Endothelial cell of umbilical vein (primary cell): ENCODE results near the gene ANKRD23. TPM values are rescaled to one million over a fixed set of nuclear protein-coding genes. Genes with fewer than 3 reads are reported as not detected.
A peak's percentile ranks its signal among the peaks of the same experiment; 100 is the strongest.

ENCODE experiments used
- BruUV-seq: library from RNA; stranded (reverse); fragments of 400-500 nt; replicated peaks from 2 replicates; lab custom pipeline; 2021; lab: Mats Ljungman, UMichigan
- CTCF ChIA-PET: fragments of 300-600, 350-600 bp; sonication (Branson Sonifier 250); formaldehyde crosslinking; loops from one replicate; lab custom pipeline; 2021; ENCODE audit warnings: antibody characterized with exemption, inconsistent platforms; lab: Charles Lee
- POLR2A ChIA-PET: fragments of 300-600, 350-600 bp; sonication (Branson Sonifier 250); formaldehyde crosslinking; loops from one replicate; lab custom pipeline; 2021; ENCODE audit warnings: antibody characterized with exemption, inconsistent platforms; lab: Charles Lee
- DNase-seq: peaks from one replicate; pipeline ENCODE4 v3.0.0-alpha.2; 2011; ENCODE audit warnings: low read depth, low spot score
- FAIRE-seq: peaks from 2 replicates; lab custom pipeline; 2011; peaks lifted over from hg19 to GRCh38; lab: Jason Lieb, UNC
- H2AFZ ChIP-seq: 2 replicates; pipeline ENCODE4 v1.6.0; 2012; ENCODE audit warnings: low read depth, low read length, control low read depth, inconsistent platforms
- H3K27ac ChIP-seq: 2 replicates; pipeline ENCODE4 v1.5.1; 2011; ENCODE audit warnings: low read depth, mild to moderate bottlenecking, control low read depth, low read length, moderate library complexity; ENCODE audit not compliant: insufficient read depth
- H3K27me3 ChIP-seq, 2 experiments: 2 replicates each; pipeline versions ENCODE4 v1.6.0 to v1.6.1; 2011; ENCODE audit warnings: low read length in 2 of 2, mixed read lengths in 1 of 2; ENCODE audit not compliant: control insufficient read depth in 2 of 2, insufficient read depth in 2 of 2
- H3K36me3 ChIP-seq, 2 experiments: 2 replicates in 1 of 2; 3 replicates in 1 of 2; pipeline ENCODE4 v1.5.1; 2011; ENCODE audit warnings: low read length in 2 of 2, mild to moderate bottlenecking in 1 of 2, moderate library complexity in 1 of 2; ENCODE audit not compliant: control insufficient read depth in 2 of 2, insufficient read depth in 2 of 2; ENCODE audit errors: extremely low read depth in 1 of 2
- H3K4me1 ChIP-seq: 3 replicates; pipeline ENCODE4 v1.5.1; 2011; ENCODE audit warnings: mild to moderate bottlenecking, low read length; ENCODE audit not compliant: control insufficient read depth, insufficient read depth; ENCODE audit errors: extremely low read depth
- H3K4me2 ChIP-seq: 2 replicates; pipeline ENCODE4 v1.6.1; 2011; ENCODE audit warnings: low read length, control low read depth, mixed read lengths; ENCODE audit not compliant: insufficient read depth
- H3K4me3 ChIP-seq, 3 experiments: fragments of 200-600 bp in 1 of 3; sonication (generic), shearing (Covaris generic) in 1 of 3; replicated peaks in 1 of 3; 2 replicates each; pipeline ENCODE4 v1.5.1; 2011 to 2016; ENCODE audit warnings: control low read depth in 3 of 3, low read length in 3 of 3, mild to moderate bottlenecking in 2 of 3, inconsistent platforms in 1 of 3, low read depth in 1 of 3, moderate library complexity in 1 of 3; ENCODE audit not compliant: insufficient read depth in 1 of 3
- H3K79me2 ChIP-seq: 2 replicates; pipeline ENCODE4 v1.6.0; 2012; ENCODE audit warnings: low read length, inconsistent platforms; ENCODE audit not compliant: control insufficient read depth, insufficient read depth
- H3K9ac ChIP-seq: replicated peaks from 2 replicates; pipeline ENCODE3; 2011; ENCODE audit warnings: low read length, control low read depth; ENCODE audit not compliant: insufficient read depth; ENCODE audit errors: extremely low read depth
- H3K9me1 ChIP-seq: replicated peaks from 3 replicates; pipeline ENCODE4 v1.6.0; 2011; ENCODE audit warnings: mild to moderate bottlenecking, low read length; ENCODE audit not compliant: control insufficient read depth, insufficient read depth; ENCODE audit errors: extremely low read depth
- H3K9me3 ChIP-seq: replicated peaks from 2 replicates; pipeline ENCODE4 v1.5.1; 2012; ENCODE audit warnings: low read length, inconsistent platforms; ENCODE audit not compliant: control insufficient read depth, insufficient read depth
- H4K20me1 ChIP-seq: replicated peaks from 2 replicates; pipeline ENCODE3; 2011; ENCODE audit warnings: mild to moderate bottlenecking, low read length; ENCODE audit not compliant: control insufficient read depth, insufficient read depth; ENCODE audit errors: extremely low read depth
- EZH2 ChIP-seq: IDR thresholded peaks from 2 replicates; pipeline ENCODE4 v1.6.1; 2012; ENCODE audit warnings: borderline replicate concordance, low read depth, mild to moderate bottlenecking, moderate library complexity, low read length, inconsistent platforms; ENCODE audit not compliant: severe bottlenecking
- FOS ChIP-seq: IDR thresholded peaks from 2 replicates; pipeline ENCODE4 v1.6.1; 2011; ENCODE audit warnings: mild to moderate bottlenecking, low read length, moderate library complexity, borderline replicate concordance; ENCODE audit not compliant: insufficient read depth
- GATA2 ChIP-seq: IDR thresholded peaks from 2 replicates; pipeline ENCODE4 v1.7.0; 2011; ENCODE audit warnings: low read depth, mild to moderate bottlenecking, moderate library complexity, mixed read lengths, low read length; ENCODE audit not compliant: insufficient read length, insufficient read depth
- JUN ChIP-seq: IDR thresholded peaks from 2 replicates; pipeline ENCODE4 v1.6.1; 2011; ENCODE audit warnings: borderline replicate concordance, low read depth; ENCODE audit not compliant: insufficient read length, insufficient read depth
- MYC ChIP-seq: IDR thresholded peaks from one replicate; pipeline ENCODE4 v1.6.1; 2011; ENCODE audit warnings: mild to moderate bottlenecking, low read depth, low read length
- POLR2A ChIP-seq: IDR thresholded peaks from 2 replicates; pipeline ENCODE4 v1.6.1; 2012; ENCODE audit warnings: low read depth, mild to moderate bottlenecking, control low read depth, low read length
- POLR2AphosphoS5 ChIP-seq: IDR thresholded peaks from 2 replicates; pipeline ENCODE4 v1.6.1; 2012; ENCODE audit warnings: low read depth, mild to moderate bottlenecking, control low read depth, low read length, moderate library complexity; ENCODE audit not compliant: insufficient read depth
- dilution Hi-C: fragments of 300-500 bp; cut with MboI; formaldehyde crosslinking; loops from one replicate; pipeline ENCODE4 v1.15.0; 2019; ENCODE audit warnings: low sequenced_read_pairs; ENCODE audit not compliant: extremely low pct_ligation_motif_present
- intact Hi-C: fragments of 100-400 bp; cut with micrococcal nuclease; formaldehyde crosslinking; loops from one replicate; pipeline ENCODE4 v1.10.0; 2022
- polyA plus RNA-seq, 4 experiments: library from polyadenylated mRNA; depleted of rRNA in 3 of 4; stranded (reverse) in 3 of 4; unstranded in 1 of 4; fragments of >200 nt; gene quantifications; 2 replicates each; pipeline versions ENCODE4 v1.2.1 to v1.2.3, GENCODE V29; 2011 to 2012; ENCODE audit warnings: missing spikeins in 1 of 4
- total RNA-seq: library from RNA; stranded (reverse); gene quantifications from 2 replicates; pipeline ENCODE4 v1.2.3, GENCODE V29; 2021
- TF ChIP-seq, protein P1 (sequence below): IDR thresholded peaks from 2 replicates; pipeline ENCODE4 v1.6.1; 2011; ENCODE audit not compliant: insufficient read depth, insufficient read length
- TF ChIP-seq, protein P2 (sequence below), 2 donors: IDR thresholded peaks; 1 replicate in 1 of 2; 2 replicates in 1 of 2; pipeline ENCODE4 v1.5.1; 2011; ENCODE audit warnings: low read length in 2 of 2, mild to moderate bottlenecking in 2 of 2, moderate library complexity in 2 of 2, control low read depth in 1 of 2, inconsistent platforms in 1 of 2, low read depth in 1 of 2; ENCODE audit not compliant: insufficient read depth in 1 of 2; ENCODE audit errors: extremely low read depth in 1 of 2

Gene ANKRD23
- total and polyA plus RNA-seq, 2 donors (not counting 3 experiments of a cell fraction or from before 2014, with no cell fraction given) = 1.7 to 3.6 TPM

DNA sequence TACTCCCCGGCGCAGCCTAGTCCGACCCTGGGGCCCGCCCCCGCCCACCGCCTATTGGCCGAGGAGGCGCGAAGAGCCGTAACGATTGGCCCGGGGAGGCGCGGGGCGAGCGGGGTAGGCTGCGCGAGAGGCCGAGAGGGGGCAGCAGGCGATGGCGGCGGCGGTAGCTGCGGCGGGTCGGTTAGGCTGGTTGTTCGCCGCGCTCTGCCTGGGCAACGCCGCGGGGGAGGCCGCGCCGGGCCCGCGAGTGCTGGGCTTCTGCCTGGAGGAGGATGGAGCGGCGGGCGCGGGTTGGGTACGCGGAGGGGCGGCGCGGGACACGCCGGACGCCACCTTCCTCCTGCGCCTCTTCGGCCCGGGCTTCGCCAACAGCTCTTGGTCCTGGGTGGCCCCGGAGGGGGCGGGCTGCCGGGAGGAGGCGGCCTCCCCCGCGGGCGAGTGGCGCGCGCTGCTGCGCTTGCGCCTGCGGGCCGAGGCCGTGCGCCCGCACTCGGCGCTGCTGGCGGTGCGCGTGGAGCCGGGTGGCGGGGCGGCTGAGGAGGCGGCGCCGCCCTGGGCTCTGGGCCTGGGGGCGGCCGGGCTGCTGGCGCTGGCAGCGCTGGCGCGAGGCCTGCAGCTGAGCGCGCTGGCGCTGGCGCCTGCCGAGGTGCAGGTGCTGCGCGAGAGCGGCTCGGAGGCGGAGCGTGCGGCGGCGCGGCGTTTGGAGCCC is 27.5 kb downstream of the ANKRD23 start, which contains the start of gene CNNM3:
TSS of gene CNNM3 (plus strand) at position 142 of the 709 bp plus-strand sequence. CDS start at position 152, 10 bp downstream.
- DNase-seq = peak; percentile 95
- Histone ChIP-seq H3K79me2 (peaks cover 10% of the 10 kb centered on the region), H3K4me3 (peak within 1 kb of the TSS; percentile 52 to 82 (median 75)), H3K36me3 (no peaks in the 10 kb centered on the region), H3K4me2 (peak within 1 kb of the TSS; percentile 94), H3K4me1 (peaks cover 13% of the 10 kb centered on the region), H4K20me1 (no peaks in the 10 kb centered on the region), H3K9ac (peak within 1 kb of the TSS; percentile 45), H3K27ac (no peak within 1 kb of the TSS), H3K27me3 (no peaks in the 10 kb centered on the region), H2AFZ (peak within 1 kb of the TSS; percentile 97), H3K9me3 (no peaks in the 10 kb centered on the region), H3K9me1 (no peaks in the 10 kb centered on the region)
- dilution Hi-C loops (no loop called here), intact Hi-C loops (loop anchor here (1.0 to 2.0 kb wide), 5 partner anchors 42 to 279 kb away; partner anchors contain the start of genes ANKRD39, ARID5A, CNNM4 and KANSL3)
- no peak for TF ChIP-seq EZH2
- TF ChIP-seq FOS = no peak
- no peak for TF ChIP-seq MYC
- TF ChIP-seq POLR2AphosphoS5 = peak; percentile 88
- no peak for TF ChIP-seq GATA2
- peak; percentile 60 for TF ChIP-seq POLR2A
- TF ChIP-seq, protein P1, sequence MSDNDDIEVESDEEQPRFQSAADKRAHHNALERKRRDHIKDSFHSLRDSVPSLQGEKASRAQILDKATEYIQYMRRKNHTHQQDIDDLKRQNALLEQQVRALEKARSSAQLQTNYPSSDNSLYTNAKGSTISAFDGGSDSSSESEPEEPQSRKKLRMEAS = no peak
- no peak for TF ChIP-seq JUN
- TF ChIP-seq, protein P2, sequence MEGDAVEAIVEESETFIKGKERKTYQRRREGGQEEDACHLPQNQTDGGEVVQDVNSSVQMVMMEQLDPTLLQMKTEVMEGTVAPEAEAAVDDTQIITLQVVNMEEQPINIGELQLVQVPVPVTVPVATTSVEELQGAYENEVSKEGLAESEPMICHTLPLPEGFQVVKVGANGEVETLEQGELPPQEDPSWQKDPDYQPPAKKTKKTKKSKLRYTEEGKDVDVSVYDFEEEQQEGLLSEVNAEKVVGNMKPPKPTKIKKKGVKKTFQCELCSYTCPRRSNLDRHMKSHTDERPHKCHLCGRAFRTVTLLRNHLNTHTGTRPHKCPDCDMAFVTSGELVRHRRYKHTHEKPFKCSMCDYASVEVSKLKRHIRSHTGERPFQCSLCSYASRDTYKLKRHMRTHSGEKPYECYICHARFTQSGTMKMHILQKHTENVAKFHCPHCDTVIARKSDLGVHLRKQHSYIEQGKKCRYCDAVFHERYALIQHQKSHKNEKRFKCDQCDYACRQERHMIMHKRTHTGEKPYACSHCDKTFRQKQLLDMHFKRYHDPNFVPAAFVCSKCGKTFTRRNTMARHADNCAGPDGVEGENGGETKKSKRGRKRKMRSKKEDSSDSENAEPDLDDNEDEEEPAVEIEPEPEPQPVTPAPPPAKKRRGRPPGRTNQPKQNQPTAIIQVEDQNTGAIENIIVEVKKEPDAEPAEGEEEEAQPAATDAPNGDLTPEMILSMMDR (IDR thresholded peaks at IDR 0.05; ENCODE audit: extremely low read depth in 1 of 2, insufficient read depth in 1 of 2, low read depth in 1 of 2, low read length in 2 of 2) = peak; percentile 45 to 76
- peak; percentile 92 for FAIRE-seq
- ChIA-PET POLR2A (interaction anchor here (0.8 kb wide), 1 partner anchor 42 kb away, joined by 4 read pairs; the partner anchor contains the start of gene ANKRD39), CTCF (interaction anchor here (0.6 to 2.9 kb wide), 16 partner anchors 10 to 791 kb away, joined by 3 to 16 read pairs (median 5); partner anchors contain the start of genes ANKRD36 and ANKRD39)
- BruUV-seq = no TSS peak
